GM18907 (cell line): Measurements from ENCODE around the gene RIOK3.
"Not testable (repeated sequence)": the region's sequence is repeated elsewhere in the genome, so short reads cannot be mapped to it uniquely, and the experiment has no call there.

ENCODE experiments used
- ATAC-seq: cut with Tn5 transposase; IDR thresholded peaks from one replicate; pipeline ENCODE4 v1.9.1; 2021; ENCODE audit warnings: mild to moderate bottlenecking, moderate library complexity; ENCODE audit not compliant: unreplicated experiment

The RIOK3 gene

DNA sequence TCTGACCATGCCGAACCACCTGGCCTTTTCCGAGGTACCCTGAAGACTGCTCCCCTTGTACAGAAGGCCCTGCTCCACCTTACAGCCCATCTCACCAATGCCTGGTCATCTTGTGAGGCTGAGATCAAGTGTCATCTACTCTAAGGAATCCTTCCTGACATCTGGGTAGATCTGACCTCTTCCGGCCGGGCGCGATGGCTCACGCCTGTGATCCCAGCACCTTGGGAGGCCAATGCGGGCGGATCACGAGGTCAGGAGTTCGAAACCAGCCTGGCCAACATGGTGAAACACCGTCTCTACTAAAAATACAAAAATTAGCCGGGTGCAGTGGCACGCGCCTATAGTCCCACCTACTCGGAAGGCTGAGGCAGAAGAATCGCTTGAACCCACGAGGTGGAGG, 2.1 kb upstream of the RIOK3 start:
- no peak for ATAC-seq

DNA sequence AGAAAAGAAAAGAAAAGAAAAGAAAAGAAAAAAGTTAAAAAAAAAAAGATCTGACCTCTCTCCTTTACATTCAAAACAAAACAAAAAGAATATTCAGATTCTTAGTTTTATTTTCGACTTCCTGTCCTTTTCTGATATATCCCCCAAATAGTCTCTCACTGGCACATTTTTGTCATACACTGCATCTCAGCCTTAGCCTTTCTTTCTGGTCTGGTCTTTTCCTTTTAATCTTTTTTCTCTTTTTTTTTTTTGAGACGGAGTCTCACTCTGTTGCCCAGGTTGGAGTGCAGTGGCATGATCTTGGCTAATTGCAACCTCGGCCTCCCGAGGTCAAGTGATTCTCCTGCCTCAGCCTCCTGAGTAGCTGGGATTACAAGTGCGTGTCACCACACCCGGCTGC, 1.6 kb upstream of the RIOK3 start:
- no peak for ATAC-seq

DNA sequence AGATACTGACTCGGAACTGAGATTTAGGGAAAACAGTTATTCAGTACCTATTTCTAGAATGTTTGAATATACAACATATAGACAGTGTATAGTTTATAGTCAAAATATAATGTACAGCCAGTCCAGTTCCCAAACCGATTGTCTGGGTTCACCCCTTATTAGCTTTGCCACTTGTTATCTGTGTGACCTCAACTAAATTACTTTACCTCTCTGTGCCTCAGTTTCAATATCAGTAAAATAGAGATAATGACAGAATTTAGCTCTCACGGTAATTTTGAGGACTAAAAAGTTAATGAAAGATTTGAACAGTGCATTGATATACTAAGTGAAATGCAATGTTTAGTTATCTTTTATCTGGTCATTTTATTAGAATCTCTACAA, 750 bp upstream of the RIOK3 start:
- ATAC-seq, result no peak

DNA sequence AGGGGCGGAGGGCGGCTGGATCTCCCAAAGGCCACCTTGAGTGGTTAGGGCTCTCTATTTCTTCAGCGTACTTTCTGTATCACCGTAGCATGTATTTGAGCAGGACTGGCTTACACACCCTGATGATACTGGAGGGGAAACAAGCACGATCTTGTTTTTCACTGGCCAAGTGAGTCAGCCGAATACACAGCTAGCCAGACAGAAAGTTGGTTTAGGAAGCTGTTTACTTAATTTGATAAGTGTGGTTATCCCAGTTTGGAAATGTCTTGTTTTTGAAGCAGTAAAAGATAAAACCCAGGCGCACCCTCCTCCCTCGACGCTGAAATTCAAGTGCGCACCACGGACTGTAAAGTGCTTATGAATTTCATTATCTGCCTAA, 582 bp downstream of the RIOK3 start:
- no peak for ATAC-seq

DNA sequence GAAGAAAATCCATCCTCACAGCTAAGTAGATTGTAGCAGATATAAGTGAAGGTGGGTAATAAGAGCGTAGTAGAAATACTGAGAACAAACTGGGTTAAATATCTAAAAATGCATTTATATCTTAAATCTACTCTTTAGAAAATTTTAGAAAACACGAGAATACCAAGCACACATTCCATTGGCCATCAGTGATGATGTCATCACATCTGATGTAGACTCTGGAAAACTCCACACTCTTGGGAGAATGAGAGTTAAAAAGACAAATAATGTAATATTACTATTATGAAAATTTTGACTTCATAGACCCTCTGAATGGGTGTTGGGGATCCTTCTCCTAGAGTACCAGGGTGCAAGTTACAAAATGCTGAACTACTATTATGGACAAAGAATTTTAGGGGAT, 3.7 kb downstream of the RIOK3 start:
- ATAC-seq, result no peak

DNA sequence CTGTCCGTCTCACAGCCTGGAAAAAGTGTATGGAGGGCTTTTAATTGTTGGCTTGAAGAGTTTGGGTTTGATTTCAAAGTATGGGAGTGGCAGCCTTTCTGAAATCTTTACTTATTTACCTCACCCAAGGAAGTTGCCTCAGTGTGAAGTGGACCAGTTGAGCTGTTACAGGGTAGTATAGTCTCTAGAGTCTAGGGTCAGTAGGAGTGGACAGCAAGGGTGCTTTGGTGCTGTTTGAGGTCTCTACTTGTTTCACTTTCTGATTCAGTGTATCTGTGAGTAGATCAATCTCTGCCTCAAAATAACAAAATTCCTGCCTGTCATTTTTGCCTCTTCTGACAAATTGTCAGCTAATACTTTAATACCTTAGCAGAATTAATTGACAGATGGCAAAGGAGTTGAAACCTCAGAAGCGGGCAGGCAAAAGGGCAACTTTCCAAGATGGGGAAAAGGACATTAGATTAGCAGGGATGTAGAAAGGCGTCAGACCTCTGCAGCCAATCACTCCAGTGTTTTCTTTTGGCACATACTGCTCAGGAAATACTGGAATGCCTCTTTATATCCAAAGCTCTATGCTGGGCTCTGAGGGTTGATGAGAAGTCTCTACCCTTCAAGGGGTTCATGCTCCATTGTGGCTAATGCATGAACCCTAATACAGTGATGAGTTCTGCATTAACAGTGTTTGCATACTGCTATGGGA, 5.9 kb downstream of the RIOK3 start:
- no peak for ATAC-seq

DNA sequence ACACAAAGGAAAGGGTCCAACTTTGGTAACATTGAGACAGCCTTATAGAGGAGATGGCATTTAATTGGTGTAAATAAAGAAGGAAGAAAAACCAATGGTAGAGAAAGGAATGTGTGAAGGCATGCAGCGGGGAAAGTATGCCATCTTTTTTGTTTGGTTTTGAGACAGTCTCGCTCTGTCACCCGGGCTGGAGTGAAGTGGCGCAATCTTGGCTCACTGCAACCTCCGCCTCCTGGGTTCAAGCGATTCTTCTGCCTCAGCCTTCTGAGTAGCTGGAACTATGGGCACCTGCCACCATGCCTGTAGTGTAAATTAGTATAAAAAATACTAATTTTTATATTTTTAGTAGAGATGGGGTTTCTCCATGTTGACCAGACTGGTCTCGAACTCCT, 6.4 kb downstream of the RIOK3 start:
- ATAC-seq, result no peak

DNA sequence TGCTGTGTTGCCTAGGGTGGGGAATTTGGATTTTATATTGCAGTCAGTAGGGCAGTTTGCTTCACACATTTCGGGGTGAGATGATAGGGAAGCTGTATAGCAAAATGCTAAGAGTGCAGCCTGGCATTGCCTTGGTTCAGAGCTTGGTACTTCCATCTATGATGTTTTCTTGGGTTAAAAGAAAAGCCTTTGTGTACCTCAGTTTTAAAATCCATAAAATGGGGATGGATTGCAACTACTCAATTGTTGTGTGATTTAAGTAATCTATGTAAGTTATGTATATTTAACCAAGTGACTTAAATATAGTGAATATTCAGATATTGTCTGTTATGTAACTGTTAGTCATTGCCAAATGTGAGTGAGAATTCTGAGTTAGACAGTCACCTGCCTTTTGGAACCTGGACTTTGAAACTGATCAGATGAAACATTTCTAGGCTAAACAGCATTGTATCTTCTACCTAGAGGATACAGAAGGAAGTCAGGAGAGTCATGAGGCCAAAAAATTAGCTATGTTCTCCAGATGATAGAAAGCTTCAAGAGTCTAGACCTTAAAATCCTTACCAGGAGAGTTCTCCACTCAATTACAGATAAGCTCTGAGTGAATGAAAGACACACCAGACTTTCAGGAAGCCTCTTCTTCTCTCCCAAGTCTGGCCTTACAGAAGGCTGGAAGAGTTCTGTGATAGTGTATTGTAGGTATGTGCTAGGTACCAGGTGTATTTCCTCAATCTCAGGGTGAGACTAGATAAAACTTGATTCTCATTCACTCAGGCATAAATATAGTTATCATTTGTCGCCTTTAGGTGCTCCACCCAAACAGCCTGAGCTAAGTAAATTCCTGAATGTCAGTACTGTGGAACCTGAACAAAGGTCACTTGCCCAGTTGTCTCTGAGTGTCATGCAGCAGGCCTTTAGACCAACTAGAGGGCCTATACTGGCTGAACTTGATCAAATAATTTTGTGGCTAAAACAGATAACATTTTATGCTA, 7.5 kb downstream of the RIOK3 start:
- ATAC-seq, result no peak

DNA sequence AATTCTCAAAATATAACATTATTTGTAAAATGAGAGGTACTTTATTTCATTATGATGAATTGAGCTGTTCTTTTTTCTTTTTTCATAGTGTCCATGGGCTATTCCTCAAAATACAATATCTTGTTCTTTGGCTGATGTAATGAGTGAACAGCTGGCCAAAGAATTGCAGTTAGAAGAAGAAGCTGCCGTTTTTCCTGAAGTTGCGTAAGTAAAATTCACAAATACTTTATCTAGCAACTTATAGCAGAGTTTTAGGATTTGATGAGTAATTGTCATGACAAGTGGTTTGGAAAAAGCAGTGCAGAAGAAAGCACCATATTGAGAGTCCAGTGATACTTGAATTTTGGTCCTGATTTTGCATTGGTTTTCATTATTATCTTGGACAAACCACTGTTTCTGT, 9.8 kb downstream of the RIOK3 start:
- ATAC-seq, result no peak

DNA sequence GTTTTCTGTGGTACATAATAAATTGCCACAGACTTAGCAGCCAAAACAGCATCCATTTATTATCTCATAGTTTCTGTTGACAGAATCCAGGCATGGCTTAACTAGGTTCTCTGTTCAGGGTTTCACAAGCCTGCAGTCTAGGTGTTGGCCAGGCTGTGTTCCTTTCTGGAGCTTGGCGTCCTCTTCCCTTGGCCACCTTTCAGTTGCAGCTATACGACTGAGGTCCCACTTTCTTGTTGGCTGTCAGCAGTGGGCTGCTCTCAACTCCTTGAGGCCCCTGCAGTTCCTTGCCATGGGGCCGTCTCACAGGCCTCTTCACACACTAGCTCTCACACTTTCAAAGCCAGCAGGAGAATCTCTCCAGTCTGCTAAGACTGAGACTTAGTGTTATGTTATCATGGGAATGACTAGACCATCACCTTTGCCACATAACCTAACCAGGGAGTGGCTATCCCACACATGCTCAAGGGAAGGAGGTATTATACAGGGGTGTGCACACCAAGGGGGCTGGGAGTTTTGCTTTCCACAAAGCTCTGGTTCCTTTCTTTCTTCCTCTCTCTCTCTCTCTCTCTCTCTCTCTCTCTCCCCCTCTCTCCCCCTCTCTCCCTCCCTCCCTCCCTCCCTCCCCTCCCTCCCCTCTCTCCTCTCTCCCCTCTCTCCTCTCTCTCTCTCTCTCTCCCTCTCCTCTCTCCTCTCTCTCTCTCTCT, 15.8 kb downstream of the RIOK3 start:
- no peak for ATAC-seq

DNA sequence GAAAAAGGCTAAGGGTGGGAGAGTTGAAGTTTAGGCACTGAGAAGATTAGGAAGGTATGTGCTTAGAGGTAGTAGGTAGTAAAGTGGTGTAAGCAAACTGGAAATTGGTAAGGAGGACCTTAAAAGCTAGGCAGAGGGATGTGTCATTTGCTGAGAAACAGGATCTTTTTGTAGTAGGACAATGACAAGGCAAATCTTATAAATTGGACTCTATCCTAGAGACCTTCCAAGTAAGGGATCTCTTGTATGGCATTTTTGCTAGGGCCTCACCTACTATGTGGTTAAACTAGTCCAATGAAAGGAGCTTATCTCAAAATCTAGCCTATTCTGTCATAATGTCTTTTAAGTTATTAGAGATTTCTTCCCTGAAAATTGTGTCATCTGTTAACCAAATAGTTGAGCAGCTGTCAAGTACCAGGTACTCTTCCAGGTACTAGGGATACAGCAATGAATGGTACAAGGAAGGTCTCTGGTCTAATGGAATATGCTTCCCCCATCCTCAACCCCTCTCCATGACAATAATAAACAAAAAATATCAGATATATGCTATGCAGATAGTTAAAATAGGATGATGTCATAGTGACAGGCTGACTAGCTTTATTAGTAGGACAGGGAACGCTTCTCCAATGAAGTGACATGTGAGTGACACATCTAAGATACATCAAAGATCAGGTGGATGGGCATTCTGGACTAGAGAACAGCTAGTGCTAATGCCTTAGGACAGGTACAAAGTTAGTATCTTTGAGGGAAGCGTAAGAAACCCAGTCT, 17.7 kb downstream of the RIOK3 start:
- no peak for ATAC-seq

DNA sequence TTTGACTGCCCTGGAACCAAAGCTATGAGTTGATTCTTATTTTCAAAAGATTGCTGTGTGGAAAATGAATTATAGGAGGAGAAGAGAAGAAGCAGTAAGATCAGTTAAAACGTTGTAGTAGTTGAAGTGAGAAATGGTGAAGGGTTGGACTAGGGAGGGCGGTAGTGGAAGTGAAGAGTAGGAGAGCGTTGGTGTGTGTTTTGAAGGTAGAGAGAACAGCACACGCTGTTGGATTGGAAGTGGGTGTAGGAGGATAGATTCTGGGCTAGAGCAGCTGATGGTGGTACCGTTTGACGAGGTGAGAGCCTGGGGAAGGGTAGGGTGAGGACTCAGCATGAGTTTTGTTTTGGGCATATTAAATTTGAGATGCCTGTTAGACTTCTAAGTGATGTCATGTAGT, 18.4 kb downstream of the RIOK3 start:
- ATAC-seq, result no peak

DNA sequence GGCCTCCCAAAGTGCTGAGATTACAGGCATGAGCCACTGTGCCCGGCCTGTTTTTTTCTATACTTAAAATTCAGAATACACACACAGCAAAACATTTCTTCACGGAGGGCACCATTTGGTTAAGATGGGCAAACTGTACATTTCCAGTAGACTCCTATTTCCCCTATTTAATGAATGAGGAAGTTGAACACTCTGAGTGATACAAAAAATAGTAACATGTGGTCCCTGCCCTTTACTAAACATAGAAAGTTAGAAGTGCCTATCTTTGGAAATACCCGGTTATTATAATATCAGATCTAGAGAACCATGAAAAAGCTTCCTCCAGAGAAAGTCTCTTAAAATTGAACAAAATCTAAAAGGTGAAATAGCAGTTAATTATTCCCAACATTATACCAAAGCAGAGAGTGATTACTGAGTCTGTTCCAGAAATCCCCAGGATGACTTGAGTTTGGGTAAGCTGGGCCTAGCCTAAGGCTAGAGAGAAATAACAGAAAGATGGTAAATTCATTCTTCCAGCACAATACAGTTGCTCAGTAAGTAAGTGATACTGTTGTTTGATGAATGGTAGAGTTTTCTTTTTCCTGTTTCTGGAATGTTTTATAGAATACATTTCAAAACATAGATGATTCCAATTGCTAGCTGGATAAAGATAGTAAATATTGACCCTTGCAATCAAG, 26.9 kb downstream of the RIOK3 start:
- ATAC-seq, result peak; percentile 49

DNA sequence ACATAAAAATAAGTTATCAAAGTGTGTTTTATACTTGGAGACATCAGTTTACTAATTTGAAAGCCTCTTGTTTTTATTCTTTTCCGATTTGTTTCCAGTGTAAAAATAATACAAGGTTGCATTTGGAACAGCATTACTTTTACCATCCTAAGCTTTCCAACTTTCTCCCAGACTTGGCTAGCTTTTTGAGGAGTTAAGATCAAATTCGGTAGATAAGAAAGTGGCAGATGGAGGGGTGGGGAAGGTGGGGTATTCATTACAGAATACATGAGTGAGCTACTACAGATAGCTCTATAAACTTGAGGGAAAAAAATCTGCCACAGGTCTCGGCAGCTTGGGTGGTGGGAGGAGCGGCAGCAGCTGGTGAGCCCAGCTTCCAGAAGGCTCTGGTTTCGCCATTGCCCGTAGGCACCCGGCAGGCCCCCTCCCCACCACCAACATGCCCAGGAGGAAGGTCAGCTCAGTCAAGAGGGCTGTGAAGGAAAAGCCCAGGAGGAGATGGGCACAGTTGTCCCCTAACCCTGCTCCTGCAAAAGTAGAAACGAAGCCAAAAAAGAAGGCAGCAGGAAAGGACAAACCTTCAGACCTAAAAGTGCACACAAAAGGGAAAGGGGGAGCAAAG, 31.6 kb downstream of the RIOK3 start:
- ATAC-seq, result no peak

DNA sequence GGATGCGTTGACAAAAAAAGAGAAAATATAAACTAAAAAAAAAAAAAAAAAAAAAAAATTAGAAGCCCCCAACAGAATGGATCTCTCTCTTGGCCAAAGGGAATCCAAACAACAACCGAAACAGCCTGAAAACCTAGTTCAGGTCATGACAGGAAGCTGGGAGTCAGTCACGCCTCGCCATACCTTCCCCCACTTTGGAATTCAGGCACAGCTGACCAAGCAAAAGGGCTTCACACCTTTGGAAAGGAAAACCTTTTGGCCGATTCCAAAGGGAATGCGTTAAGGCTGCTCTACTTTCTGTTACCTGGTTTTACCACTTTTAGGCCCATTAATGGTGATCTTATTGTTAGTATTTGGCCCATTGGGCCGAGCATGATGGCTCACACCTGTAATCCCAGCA, 32.3 kb downstream of the RIOK3 start:
- no peak for ATAC-seq

DNA sequence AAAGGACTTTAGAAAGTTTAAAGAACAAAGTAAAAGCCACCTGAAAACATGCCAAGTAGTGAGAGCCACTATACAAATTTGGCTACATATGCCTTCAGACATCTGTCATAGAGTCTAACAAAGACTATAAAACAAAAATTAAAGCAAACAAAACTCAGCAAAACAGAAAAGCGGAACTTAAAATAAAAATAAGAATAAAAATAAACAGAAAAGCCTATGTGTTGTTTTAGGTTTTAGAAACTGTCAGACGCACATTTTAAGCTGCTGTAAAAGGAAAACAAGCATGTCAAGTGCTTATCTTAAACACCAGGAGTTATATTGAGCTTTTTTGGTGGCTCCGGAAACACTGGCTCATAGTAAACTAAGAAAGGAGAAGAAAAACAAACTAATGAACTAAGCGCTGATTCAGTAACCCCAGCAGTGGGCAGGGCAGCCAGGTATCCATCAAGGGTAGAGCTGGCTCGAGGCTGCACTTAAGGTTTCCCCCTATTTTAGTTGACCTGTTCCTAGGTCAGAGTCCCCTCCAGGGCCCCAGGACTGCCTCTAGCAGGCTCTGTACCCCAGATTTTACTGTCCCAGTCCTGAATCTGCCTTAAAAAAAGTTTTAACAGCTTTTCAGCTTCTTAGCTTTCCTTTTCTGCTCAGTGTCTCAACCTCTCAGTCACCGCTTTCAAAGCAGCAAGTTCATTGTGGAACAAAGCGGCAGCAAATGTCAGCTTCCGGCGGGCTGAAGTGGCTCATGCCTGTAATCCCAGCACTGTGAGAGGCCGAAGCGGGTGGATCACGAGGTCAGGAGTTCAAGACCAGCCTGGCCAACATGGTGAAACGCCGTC, 34.9 kb downstream of the RIOK3 start:
- ATAC-seq, result peak; percentile 61

DNA sequence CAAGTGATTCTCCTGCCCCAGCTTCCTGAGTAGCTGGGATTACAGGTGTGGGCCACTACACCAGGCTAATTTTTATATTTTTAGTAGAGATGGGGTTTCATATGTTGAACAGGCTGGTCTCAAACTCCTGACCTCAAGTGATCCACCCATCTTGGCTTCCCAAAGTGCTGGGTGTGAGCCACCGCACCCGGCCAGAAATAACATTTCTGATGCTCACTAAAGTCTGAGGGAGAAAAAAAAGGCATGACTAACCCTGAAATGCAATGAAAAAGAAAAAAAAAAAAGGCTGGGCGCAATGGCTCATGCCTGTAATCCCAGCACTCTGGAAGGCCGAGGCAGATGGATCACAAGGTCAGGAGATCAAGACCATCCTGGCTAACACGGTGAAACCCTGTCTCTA, 36.5 kb downstream of the RIOK3 start:
- not testable (repeated sequence) for ATAC-seq

DNA sequence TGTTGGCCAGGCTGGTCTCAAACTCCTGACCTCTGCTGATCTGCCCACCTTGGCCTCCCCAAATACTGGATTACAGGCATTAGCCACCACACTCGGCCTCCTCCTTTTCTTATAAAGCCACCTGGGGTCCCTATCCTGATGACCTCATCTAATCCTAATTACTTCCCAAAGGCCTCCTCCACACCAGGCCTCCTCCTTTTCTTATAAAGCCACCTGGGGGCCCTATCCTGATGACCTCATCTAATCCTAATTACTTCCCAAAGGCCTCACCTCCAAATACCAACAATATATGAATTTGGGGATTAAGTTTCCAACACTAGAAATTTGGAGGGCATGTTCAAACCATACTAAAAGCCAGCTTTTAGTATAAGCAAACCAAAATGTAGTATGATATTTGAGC, 40.6 kb downstream of the RIOK3 start:
- no peak for ATAC-seq

DNA sequence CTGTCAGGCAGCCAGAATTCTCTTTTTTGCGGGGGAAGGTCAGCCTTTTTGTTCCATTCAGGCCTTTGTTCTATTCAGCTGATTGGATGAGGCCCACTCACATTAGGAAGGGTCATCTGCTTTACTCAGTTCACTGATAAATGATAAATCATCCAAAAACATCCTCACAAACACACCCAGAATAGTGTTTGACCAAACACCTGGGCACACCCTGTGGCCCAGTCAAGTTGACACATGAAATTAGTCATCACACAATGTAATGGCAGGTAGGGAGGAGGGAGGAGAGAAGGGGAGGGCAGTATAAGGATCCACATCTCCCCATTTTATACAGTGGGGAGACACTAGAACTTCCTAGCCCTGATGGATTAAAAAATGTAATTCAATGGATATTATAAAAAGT, 41.9 kb downstream of the RIOK3 start:
- ATAC-seq, result no peak
